Measurements from ENCODE around the gene MAP4K2. TPM values are rescaled to one million over a fixed set of nuclear protein-coding genes. Genes with fewer than 3 reads are reported as not detected.

The MAP4K2 gene
- total and polyA plus RNA-seq, 2 of the 4 experiments (the other 2 are of a cell fraction), result 11.7 to 16.6 TPM

DNA sequence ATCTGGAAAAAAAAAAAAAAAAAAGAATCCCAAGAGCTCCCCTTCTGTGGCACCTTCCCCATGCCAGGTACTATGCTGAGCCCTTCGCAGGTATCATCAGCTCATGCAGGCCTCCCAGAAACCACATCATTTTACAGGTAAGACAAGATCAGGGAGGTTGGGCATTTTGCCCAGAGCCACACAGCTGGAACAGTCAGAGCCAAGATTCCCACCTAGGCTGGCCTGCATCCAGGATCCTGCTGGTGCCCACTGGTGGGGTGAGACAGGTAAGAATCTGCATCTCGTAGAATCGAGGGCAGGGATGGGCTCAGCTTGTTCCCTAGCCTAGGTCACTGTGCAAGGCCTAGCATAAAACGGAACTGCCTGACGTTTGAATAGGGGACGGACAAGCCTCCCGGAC lies 23.0 kb upstream of the MAP4K2 start:
- Histone ChIP-seq H3K27me3 (ENCODE audit: control insufficient read depth, insufficient read depth, low read length) (peaks cover 37% of the 10 kb centered on the region), H4K20me1 (ENCODE audit: insufficient read depth, low read length) (no peaks in the 10 kb centered on the region), H3K9ac (ENCODE audit: low read depth, low read length) (no peak overlapping the region), H4K8ac (ENCODE audit: low read depth in 2 of 2, low read length in 2 of 2) (no peak overlapping the region), H2AK9ac (replicated peaks; ENCODE audit: low read depth, low read length, poor library complexity) (no peak overlapping the region), H3K4me3 (ENCODE audit: insufficient read depth, low read depth, low read length) (no peak overlapping the region), H3K4ac (ENCODE audit: low read depth, low read length) (no peak overlapping the region), H2BK5ac (ENCODE audit: low read depth, low read length, poor library complexity, severe bottlenecking) (no peak overlapping the region), H3K4me2 (ENCODE audit: low read depth, low read length) (no peak overlapping the region), H3K9me3 (ENCODE audit: control insufficient read depth, insufficient read depth, low read length) (no peaks in the 10 kb centered on the region), H4K5ac (ENCODE audit: low read depth, low read length) (no peak overlapping the region), H3K79me1 (ENCODE audit: low read depth in 1 of 2, low read length in 2 of 2) (no peaks in the 10 kb centered on the region), H2BK120ac (ENCODE audit: low read depth, low read length) (no peak overlapping the region), H3K36me3 (ENCODE audit: control insufficient read depth, insufficient read depth, low read length) (no peaks in the 10 kb centered on the region), H2AK5ac (ENCODE audit: low read depth, low read length) (no peak overlapping the region), H4K91ac (ENCODE audit: insufficient read depth, low read depth, low read length) (no peak overlapping the region), H2BK15ac (ENCODE audit: low read depth, low read length) (no peak overlapping the region), H3K23ac (ENCODE audit: low read depth, low read length) (no peak overlapping the region), H3K56ac (ENCODE audit: extremely low read depth, insufficient read depth, low read length) (no peak overlapping the region), H3K9me1 (ENCODE audit: insufficient read depth, low read length) (no peaks in the 10 kb centered on the region), H2AFZ (replicated peaks; ENCODE audit: low read length, poor library complexity) (no peak overlapping the region), H2BK20ac (ENCODE audit: low read depth, low read length) (no peak overlapping the region), H3K27ac (ENCODE audit: insufficient read depth, low read length) (no peak overlapping the region), H3K18ac (ENCODE audit: low read depth, low read length) (no peak overlapping the region), H3K4me1 (ENCODE audit: control insufficient read depth, insufficient read depth, low read length) (no peaks in the 10 kb centered on the region), H3K14ac (replicated peaks; ENCODE audit: low read depth, low read length) (no peak overlapping the region)
- WGBS, 2 experiments (ENCODE audit: extremely low coverage in 2 of 2, insufficient read length in 1 of 2), result 91% methylated on average over 5 of the region's 7 CpGs; no CpG with 5 or more reads in 1 of the 2 experiments
- in situ Hi-C loops (cut with MboI; ENCODE audit: low sequenced_read_pairs) (no loop called here), dilution Hi-C loops (cut with HindIII; ENCODE audit: low sequenced_read_pairs, unreplicated experiment) (no loop called here), intact Hi-C loops (cut with micrococcal nuclease) (no loop called here)
- ATAC-seq (ENCODE audit: low read depth) (no peak), DNase-seq (no peak)
- CTCF ChIA-PET, result no interaction called here
- POLR2A ChIA-PET (ENCODE audit: unreplicated experiment), result no interaction called here
- no TSS peak for BruUV-seq (replicated peaks)
- TF ChIP-seq, protein P1, sequence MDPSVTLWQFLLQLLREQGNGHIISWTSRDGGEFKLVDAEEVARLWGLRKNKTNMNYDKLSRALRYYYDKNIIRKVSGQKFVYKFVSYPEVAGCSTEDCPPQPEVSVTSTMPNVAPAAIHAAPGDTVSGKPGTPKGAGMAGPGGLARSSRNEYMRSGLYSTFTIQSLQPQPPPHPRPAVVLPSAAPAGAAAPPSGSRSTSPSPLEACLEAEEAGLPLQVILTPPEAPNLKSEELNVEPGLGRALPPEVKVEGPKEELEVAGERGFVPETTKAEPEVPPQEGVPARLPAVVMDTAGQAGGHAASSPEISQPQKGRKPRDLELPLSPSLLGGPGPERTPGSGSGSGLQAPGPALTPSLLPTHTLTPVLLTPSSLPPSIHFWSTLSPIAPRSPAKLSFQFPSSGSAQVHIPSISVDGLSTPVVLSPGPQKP (IDR thresholded peaks at IDR 0.05; ENCODE audit: borderline replicate concordance, low read depth, low read length), result no peak
- TF ChIP-seq, protein P2, sequence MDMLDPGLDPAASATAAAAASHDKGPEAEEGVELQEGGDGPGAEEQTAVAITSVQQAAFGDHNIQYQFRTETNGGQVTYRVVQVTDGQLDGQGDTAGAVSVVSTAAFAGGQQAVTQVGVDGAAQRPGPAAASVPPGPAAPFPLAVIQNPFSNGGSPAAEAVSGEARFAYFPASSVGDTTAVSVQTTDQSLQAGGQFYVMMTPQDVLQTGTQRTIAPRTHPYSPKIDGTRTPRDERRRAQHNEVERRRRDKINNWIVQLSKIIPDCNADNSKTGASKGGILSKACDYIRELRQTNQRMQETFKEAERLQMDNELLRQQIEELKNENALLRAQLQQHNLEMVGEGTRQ (IDR thresholded peaks at IDR 0.05; ENCODE audit: low read depth, low read length), result no peak
- TF ChIP-seq, protein P3, sequence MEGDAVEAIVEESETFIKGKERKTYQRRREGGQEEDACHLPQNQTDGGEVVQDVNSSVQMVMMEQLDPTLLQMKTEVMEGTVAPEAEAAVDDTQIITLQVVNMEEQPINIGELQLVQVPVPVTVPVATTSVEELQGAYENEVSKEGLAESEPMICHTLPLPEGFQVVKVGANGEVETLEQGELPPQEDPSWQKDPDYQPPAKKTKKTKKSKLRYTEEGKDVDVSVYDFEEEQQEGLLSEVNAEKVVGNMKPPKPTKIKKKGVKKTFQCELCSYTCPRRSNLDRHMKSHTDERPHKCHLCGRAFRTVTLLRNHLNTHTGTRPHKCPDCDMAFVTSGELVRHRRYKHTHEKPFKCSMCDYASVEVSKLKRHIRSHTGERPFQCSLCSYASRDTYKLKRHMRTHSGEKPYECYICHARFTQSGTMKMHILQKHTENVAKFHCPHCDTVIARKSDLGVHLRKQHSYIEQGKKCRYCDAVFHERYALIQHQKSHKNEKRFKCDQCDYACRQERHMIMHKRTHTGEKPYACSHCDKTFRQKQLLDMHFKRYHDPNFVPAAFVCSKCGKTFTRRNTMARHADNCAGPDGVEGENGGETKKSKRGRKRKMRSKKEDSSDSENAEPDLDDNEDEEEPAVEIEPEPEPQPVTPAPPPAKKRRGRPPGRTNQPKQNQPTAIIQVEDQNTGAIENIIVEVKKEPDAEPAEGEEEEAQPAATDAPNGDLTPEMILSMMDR (conservative IDR thresholded peaks at IDR 0.05; ENCODE audit: low read depth, low read length), result no peak
- no peak for TF ChIP-seq FOS (IDR thresholded peaks at IDR 0.05; ENCODE audit: low read depth, low read length)
- no peak for TF ChIP-seq CEBPB (IDR thresholded peaks at IDR 0.05; ENCODE audit: low read depth, low read length)
- TF ChIP-seq POLR2A (IDR thresholded peaks at IDR 0.05; ENCODE audit: low read depth, low read length), result no peak
- no peak for TF ChIP-seq BHLHE40 (IDR thresholded peaks at IDR 0.05; ENCODE audit: low read depth, low read length)
- TF ChIP-seq MAZ (IDR thresholded peaks at IDR 0.05; ENCODE audit: borderline replicate concordance, low read depth, low read length), result no peak
- no peak for TF ChIP-seq NFE2L2 (IDR thresholded peaks at IDR 0.05; ENCODE audit: low read depth, low read length)
- TF ChIP-seq MXI1 (IDR thresholded peaks at IDR 0.05; ENCODE audit: borderline replicate concordance, low read depth, low read length), result no peak
- TF ChIP-seq SMC3 (IDR thresholded peaks at IDR 0.05; ENCODE audit: low read depth, low read length), result no peak
- no peak for TF ChIP-seq CHD1 (IDR thresholded peaks at IDR 0.05; ENCODE audit: low read depth, low read length)
- TF ChIP-seq RAD21 (IDR thresholded peaks at IDR 0.05; ENCODE audit: low read length), result no peak
- no peak for TF ChIP-seq MAFK (IDR thresholded peaks at IDR 0.05; ENCODE audit: low read depth, low read length)
- TF ChIP-seq RFX5 (IDR thresholded peaks at IDR 0.05; ENCODE audit: low read depth, low read length), result no peak
- TF ChIP-seq RCOR1 (IDR thresholded peaks at IDR 0.05; ENCODE audit: insufficient replicate concordance, low read length), result no peak

Data from IMR-90 (cell line).